Measurements from ENCODE around the gene NKD1. TPM values are rescaled to one million over a fixed set of nuclear protein-coding genes. Genes with fewer than 3 reads are reported as not detected.

NKD1 gene
- polyA plus RNA-seq, 1 experiment = not detected

DNA sequence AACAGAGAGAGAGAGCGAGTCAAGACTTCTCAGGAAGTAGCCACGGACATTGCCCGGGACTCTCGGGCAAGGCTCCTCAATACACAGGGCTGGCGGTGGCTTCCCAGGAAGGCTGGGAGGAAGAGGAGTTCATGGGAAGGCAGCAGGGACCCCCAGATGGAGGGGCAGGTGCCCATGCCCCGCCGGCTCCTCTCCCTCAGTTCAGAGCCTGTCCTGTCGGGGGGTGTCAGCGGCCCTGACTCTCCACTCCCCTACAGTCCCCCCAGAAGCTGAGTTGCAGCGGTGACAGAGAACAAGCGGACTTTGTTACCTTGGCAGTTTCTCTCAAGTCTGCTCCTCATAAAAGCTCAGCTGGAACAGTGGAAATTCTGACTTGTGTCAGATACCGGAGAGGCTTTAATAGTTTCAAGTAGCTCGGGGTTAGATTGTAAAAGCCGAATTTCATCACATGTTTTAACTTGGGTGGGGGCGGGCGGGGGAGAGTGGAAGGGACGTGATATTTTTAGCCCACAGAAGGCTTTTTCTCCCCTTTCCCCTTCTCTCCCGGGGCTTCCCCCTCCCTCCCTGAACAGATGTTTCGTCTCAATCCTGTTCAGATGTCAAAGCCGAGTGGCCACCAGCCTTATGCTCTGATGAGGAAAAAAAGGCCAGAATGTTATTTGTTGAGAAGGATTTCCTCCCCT lies 65.2 kb downstream of the NKD1 start:
- ChIA-PET CTCF (interaction anchor here (1.4 kb wide), 1 partner anchor 193 kb away, joined by 7 read pairs; no protein-coding TSS in a partner anchor), POLR2A (no interaction called here)
- TF ChIP-seq, protein P1, sequence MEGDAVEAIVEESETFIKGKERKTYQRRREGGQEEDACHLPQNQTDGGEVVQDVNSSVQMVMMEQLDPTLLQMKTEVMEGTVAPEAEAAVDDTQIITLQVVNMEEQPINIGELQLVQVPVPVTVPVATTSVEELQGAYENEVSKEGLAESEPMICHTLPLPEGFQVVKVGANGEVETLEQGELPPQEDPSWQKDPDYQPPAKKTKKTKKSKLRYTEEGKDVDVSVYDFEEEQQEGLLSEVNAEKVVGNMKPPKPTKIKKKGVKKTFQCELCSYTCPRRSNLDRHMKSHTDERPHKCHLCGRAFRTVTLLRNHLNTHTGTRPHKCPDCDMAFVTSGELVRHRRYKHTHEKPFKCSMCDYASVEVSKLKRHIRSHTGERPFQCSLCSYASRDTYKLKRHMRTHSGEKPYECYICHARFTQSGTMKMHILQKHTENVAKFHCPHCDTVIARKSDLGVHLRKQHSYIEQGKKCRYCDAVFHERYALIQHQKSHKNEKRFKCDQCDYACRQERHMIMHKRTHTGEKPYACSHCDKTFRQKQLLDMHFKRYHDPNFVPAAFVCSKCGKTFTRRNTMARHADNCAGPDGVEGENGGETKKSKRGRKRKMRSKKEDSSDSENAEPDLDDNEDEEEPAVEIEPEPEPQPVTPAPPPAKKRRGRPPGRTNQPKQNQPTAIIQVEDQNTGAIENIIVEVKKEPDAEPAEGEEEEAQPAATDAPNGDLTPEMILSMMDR (IDR thresholded peaks at IDR 0.05; ENCODE audit: low read depth, low read length) = no peak
- Histone ChIP-seq H3K27ac (ENCODE audit: low read depth, low read length) (no peak overlapping the region), H3K9me3 (ENCODE audit: control insufficient read depth, insufficient read depth, low read length) (no peaks in the 10 kb centered on the region), H3K27me3 (ENCODE audit: control insufficient read depth, insufficient read depth, low read length) (peaks cover 41% of the 10 kb centered on the region), H3K4me3 (ENCODE audit: low read depth, low read length) (no peak overlapping the region)
- DNase-seq (ENCODE audit: low read depth, low spot score) = no peak

DNA sequence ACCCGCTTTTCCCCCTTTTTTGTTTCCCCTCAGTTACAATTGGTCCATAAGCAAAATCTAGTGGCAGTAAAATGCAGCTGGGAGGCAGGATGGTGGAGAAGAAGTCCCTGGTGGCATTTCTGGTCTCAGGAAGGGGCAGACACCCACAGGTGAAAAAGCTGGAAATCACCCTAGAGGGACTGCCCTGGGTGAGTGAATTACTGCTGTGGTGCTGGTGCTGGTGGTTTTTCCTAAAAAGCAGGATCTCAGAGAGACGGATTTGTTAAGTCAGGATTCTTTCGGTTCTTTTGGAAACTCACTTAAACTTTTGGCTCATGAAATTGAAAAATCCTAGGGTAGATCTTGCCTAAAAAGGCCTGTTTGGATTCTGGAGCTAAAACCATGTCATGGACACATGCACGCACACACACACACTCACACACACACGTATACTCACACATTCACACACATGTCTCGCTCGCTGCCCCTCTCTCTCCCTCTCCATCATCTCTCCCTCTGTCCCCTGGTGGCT lies 65.8 kb downstream of the NKD1 start:
- POLR2A ChIA-PET = no interaction called here
- H3K27me3 ChIP-seq (ENCODE audit: control insufficient read depth, insufficient read depth, low read length) = peaks cover 40% of the 10 kb centered on the region
- TF ChIP-seq, protein P1 (IDR thresholded peaks at IDR 0.05; ENCODE audit: low read depth, low read length) = no peak
- DNase-seq (ENCODE audit: low read depth, low spot score) = no peak
- H3K4me3 ChIP-seq (ENCODE audit: low read depth, low read length) = no peak overlapping the region
- no peaks in the 10 kb centered on the region for H3K9me3 ChIP-seq (ENCODE audit: control insufficient read depth, insufficient read depth, low read length)
- H3K27ac ChIP-seq (ENCODE audit: low read depth, low read length) = no peak overlapping the region
- CTCF ChIA-PET = interaction anchor here (1.4 kb wide), 1 partner anchor 192 kb away, joined by 7 read pairs; no protein-coding TSS in a partner anchor

DNA sequence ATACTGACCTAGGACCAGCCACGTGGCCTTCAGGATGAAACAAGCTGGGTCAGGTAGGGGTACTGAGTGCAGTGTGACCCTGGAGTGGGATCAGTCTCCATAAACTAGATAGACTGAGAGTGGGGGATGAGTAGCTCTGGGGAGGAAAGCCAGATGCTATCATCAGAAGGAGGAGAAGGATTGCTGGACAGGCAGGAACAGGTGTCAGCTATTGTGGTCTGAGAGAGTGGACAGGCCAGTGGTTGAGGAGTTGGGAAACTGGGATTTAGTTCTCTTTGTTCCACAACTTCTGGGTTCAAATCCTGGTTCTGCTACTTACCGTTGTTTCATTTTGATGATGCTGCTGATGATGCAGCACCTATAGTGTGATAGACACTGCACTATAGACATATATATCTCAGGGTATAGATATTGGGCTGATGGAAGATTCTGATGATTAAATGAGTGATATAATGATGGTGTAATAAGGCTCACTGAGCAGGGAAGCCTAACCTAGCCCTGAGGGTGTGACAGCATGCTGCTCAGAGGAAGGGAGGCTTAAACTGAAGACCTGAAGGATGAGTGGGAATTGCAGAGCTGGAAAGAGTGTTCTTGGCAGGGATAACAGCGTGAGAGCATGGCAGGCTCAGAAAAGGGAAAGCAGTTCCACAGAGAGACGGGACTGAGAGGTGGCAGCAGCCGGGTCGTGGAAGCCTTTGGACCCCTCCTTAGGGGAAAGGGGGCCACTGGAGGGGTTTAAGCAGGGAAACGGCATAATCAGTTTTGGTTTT lies 66.9 kb downstream of the NKD1 start:
- TF ChIP-seq, protein P1 (IDR thresholded peaks at IDR 0.05; ENCODE audit: low read depth, low read length) = no peak
- POLR2A ChIA-PET = no interaction called here
- Histone ChIP-seq H3K9me3 (ENCODE audit: control insufficient read depth, insufficient read depth, low read length) (no peaks in the 10 kb centered on the region), H3K27me3 (ENCODE audit: control insufficient read depth, insufficient read depth, low read length) (peaks cover 40% of the 10 kb centered on the region), H3K27ac (ENCODE audit: low read depth, low read length) (no peak overlapping the region), H3K4me3 (ENCODE audit: low read depth, low read length) (no peak overlapping the region)
- no peak for DNase-seq (ENCODE audit: low read depth, low spot score)
- CTCF ChIA-PET = interaction anchor here (1.3 kb wide), 1 partner anchor 192 kb away, joined by 4 read pairs; no protein-coding TSS in a partner anchor

DNA sequence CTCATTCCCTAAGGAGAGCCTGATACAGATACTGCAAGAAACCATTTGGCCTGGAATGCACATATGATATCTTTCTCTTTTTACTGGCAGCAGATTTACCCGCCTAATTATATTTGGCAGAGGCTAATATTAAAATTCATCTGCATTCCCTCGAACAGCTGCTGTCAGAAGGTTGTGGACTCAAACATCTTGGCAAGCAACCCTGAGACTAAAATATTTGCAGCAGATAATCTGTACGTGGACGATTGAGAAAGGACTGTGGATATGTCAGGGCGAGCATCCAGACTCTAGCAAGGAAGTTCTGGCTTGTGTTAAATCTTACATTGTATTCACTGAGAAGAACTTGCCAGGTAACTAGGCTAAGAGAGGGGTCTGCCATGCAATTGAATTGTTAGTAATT lies 67.7 kb downstream of the NKD1 start:
- H3K27ac ChIP-seq (ENCODE audit: low read depth, low read length) = no peak overlapping the region
- peaks cover 40% of the 10 kb centered on the region for H3K27me3 ChIP-seq (ENCODE audit: control insufficient read depth, insufficient read depth, low read length)
- no peaks in the 10 kb centered on the region for H3K9me3 ChIP-seq (ENCODE audit: control insufficient read depth, insufficient read depth, low read length)
- DNase-seq (ENCODE audit: low read depth, low spot score) = no peak
- CTCF ChIA-PET = interaction anchor here (1.3 kb wide), 1 partner anchor 191 kb away, joined by 4 read pairs; no protein-coding TSS in a partner anchor
- TF ChIP-seq, protein P1 (IDR thresholded peaks at IDR 0.05; ENCODE audit: low read depth, low read length) = no peak
- POLR2A ChIA-PET = no interaction called here
- H3K4me3 ChIP-seq (ENCODE audit: low read depth, low read length) = no peak overlapping the region

DNA sequence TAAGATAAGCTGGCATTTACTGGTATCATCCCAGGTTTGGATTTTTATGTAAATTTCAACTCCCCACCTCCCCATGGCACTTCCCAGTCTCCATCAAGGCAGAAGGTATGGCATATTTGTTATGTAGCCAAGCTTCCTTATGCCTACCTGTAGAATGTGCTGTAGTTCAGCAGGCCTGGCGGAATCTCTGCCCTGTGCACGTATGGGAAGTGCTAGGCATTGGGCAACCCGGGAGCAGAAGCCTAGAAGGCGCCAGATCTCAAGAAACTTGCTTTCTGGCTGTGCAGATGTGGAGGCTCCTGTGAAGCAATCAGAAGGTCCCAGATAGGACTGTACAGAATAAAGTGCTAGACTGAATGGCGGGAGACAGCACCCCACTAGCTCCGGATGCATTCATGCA lies 68.2 kb downstream of the NKD1 start:
- DNase-seq (ENCODE audit: low read depth, low spot score) = no peak
- H3K27ac ChIP-seq (ENCODE audit: low read depth, low read length) = no peak overlapping the region
- POLR2A ChIA-PET = no interaction called here
- peaks cover 39% of the 10 kb centered on the region for H3K27me3 ChIP-seq (ENCODE audit: control insufficient read depth, insufficient read depth, low read length)
- CTCF ChIA-PET = interaction anchor here (1.3 kb wide), 1 partner anchor 190 kb away, joined by 4 read pairs; no protein-coding TSS in a partner anchor
- H3K9me3 ChIP-seq (ENCODE audit: control insufficient read depth, insufficient read depth, low read length) = no peaks in the 10 kb centered on the region
- TF ChIP-seq, protein P1 (IDR thresholded peaks at IDR 0.05; ENCODE audit: low read depth, low read length) = no peak
- no peak overlapping the region for H3K4me3 ChIP-seq (ENCODE audit: low read depth, low read length)
